HEK293 (cell line): ENCODE results near the gene MAP3K7.

Experiments
- CTCF ChIA-PET: fragments of 350-600 bp; formaldehyde crosslinking; extraction: SDS; loops from one replicate; lab custom pipeline; 2021; ENCODE audit warnings: antibody characterized with exemption; lab: Yijun Ruan, JAX
- POLR2A ChIA-PET: fragments of 300-600 bp; formaldehyde crosslinking; extraction: SDS; loops from one replicate; lab custom pipeline; 2020; ENCODE audit warnings: antibody characterized with exemption, inconsistent platforms; lab: Yijun Ruan, JAX
- H3K27ac ChIP-seq: fragments of 200-500 bp; sonication (Bioruptor generic); 2 replicates; pipeline ENCODE4 v1.5.1; 2014; ENCODE audit warnings: low read depth, low read length, control low read depth, inconsistent platforms; ENCODE audit errors: extremely low read depth
- H3K36me3 ChIP-seq, 2 experiments: fragments of 200-500 bp in 1 of 2; sonication (Bioruptor generic) in 1 of 2; 1 replicate in 1 of 2; 2 replicates in 1 of 2; pipeline ENCODE4 v1.5.1; 2014 to 2017; ENCODE audit warnings: inconsistent platforms in 2 of 2, low read length in 2 of 2; ENCODE audit not compliant: control insufficient read depth in 2 of 2, insufficient read depth in 1 of 2
- H3K4me1 ChIP-seq: fragments of 200-500 bp; sonication (Bioruptor generic); 2 replicates; pipeline ENCODE4 v1.5.1; 2014; ENCODE audit warnings: mild to moderate bottlenecking, low read length, inconsistent platforms; ENCODE audit not compliant: control insufficient read depth, insufficient read depth
- H3K4me3 ChIP-seq: 2 replicates; pipeline ENCODE4 v1.5.1; 2011; ENCODE audit warnings: low read depth, mild to moderate bottlenecking, control low read depth, low read length, moderate library complexity
- H3K9me3 ChIP-seq: fragments of 200-500 bp; sonication (Bioruptor generic); 2 replicates; pipeline ENCODE4 v1.5.1; 2014; ENCODE audit warnings: low read depth, low read length, inconsistent platforms; ENCODE audit not compliant: control insufficient read depth, insufficient read depth
- HOXD13 ChIP-seq: sonication (generic); formaldehyde crosslinking; IDR thresholded peaks from 2 replicates; pipeline ENCODE4 v1.8.0; 2022; ENCODE audit warnings: missing genetic modification reagents, borderline replicate concordance
- KLF8 ChIP-seq: fragments of 450-650 bp; formaldehyde crosslinking; IDR thresholded peaks from 2 replicates; pipeline ENCODE4 v1.5.1; 2016; ENCODE audit warnings: missing biosample characterization, missing genetic modification characterization
- PRDM10 ChIP-seq: fragments of 450-650 bp; formaldehyde crosslinking; IDR thresholded peaks from 2 replicates; pipeline ENCODE4 v1.5.1; 2016; ENCODE audit warnings: missing biosample characterization, missing genetic modification characterization
- REPIN1 ChIP-seq: fragments of 450-650 bp; formaldehyde crosslinking; IDR thresholded peaks from 2 replicates; pipeline ENCODE4 v1.5.1; 2017; ENCODE audit warnings: missing biosample characterization, missing genetic modification characterization, low read depth
- TSHZ1 ChIP-seq: fragments of 450-650 bp; formaldehyde crosslinking; IDR thresholded peaks from 2 replicates; pipeline ENCODE4 v1.5.1; 2016; ENCODE audit warnings: missing biosample characterization, missing genetic modification characterization, borderline replicate concordance
- ZBTB10 ChIP-seq: fragments of 450-650 bp; formaldehyde crosslinking; IDR thresholded peaks from 2 replicates; pipeline ENCODE4 v1.5.1; 2016; ENCODE audit warnings: missing biosample characterization, missing genetic modification characterization
- ZBTB26 ChIP-seq: fragments of 450-650 bp; formaldehyde crosslinking; optimal IDR thresholded peaks from 2 replicates; pipeline ENCODE3; 2016; ENCODE audit warnings: missing biosample characterization, mild to moderate bottlenecking, missing genetic modification characterization
- ZBTB7A ChIP-seq: fragments of 450-650 bp; formaldehyde crosslinking; IDR thresholded peaks from 2 replicates; pipeline ENCODE4 v1.5.1; 2016; ENCODE audit warnings: low read depth, missing biosample characterization, missing genetic modification characterization
- ZFP3 ChIP-seq: fragments of 450-650 bp; formaldehyde crosslinking; IDR thresholded peaks from 2 replicates; pipeline ENCODE4 v1.5.1; 2016; ENCODE audit warnings: low read depth, missing biosample characterization, missing genetic modification characterization
- ZNF114 ChIP-seq: fragments of 450-650 bp; formaldehyde crosslinking; IDR thresholded peaks from 2 replicates; pipeline ENCODE4 v1.5.0; 2017; ENCODE audit warnings: missing biosample characterization, missing genetic modification characterization
- ZNF214 ChIP-seq: fragments of 450-650 bp; formaldehyde crosslinking; IDR thresholded peaks from 2 replicates; pipeline ENCODE4 v1.5.1; 2017; ENCODE audit warnings: missing biosample characterization, mild to moderate bottlenecking, missing genetic modification characterization, borderline replicate concordance
- ZNF433 ChIP-seq: fragments of 450-650 bp; formaldehyde crosslinking; IDR thresholded peaks from 2 replicates; pipeline ENCODE4 v1.5.1; 2016; ENCODE audit warnings: missing biosample characterization, missing genetic modification characterization, low read depth
- ZNF48 ChIP-seq: fragments of 450-650 bp; formaldehyde crosslinking; IDR thresholded peaks from 2 replicates; pipeline ENCODE4 v1.5.1; 2016; ENCODE audit warnings: missing biosample characterization, missing genetic modification characterization
- ZNF501 ChIP-seq: fragments of 450-650 bp; formaldehyde crosslinking; IDR thresholded peaks from 2 replicates; pipeline ENCODE4 v1.5.1; 2016; ENCODE audit warnings: missing biosample characterization, missing genetic modification characterization
- ZSCAN16 ChIP-seq: fragments of 450-650 bp; formaldehyde crosslinking; IDR thresholded peaks from 2 replicates; pipeline ENCODE4 v1.5.1; 2016; ENCODE audit warnings: missing biosample characterization, missing genetic modification characterization

The MAP3K7 gene

GRCh38 chr6:90525421-90525820 is 61.5 kb downstream of the MAP3K7 start:
- Histone ChIP-seq H3K27ac (no peak overlapping the region), H3K9me3 (no peaks in the 10 kb centered on the region), H3K4me1 (no peaks in the 10 kb centered on the region), H3K36me3 (peaks cover 0 to 49% of the 10 kb centered on the region in 2 experiments; a peak in 2 of 3 replicates), H3K4me3 (no peak overlapping the region)
- POLR2A ChIA-PET, result no interaction called here
- no peak for TF ChIP-seq KLF8 (tag by site-specific recombination)
- no peak for TF ChIP-seq ZNF48 (tag by site-specific recombination)
- TF ChIP-seq ZBTB26 (tag by site-specific recombination), result no peak
- no peak for TF ChIP-seq ZSCAN16
- no peak for TF ChIP-seq ZNF433
- no peak for TF ChIP-seq TSHZ1 (tag by site-specific recombination)
- no peak for TF ChIP-seq ZNF214 (tag by site-specific recombination)
- TF ChIP-seq REPIN1 (tag by site-specific recombination), result no peak
- no peak for TF ChIP-seq HOXD13 (CRISPR knock-in tag)
- TF ChIP-seq PRDM10 (tag by site-specific recombination), result no peak
- no peak for TF ChIP-seq ZNF114 (tag by site-specific recombination)
- TF ChIP-seq ZBTB10, result no peak
- no peak for TF ChIP-seq ZFP3 (tag by site-specific recombination)
- no peak for TF ChIP-seq ZBTB7A (tag by site-specific recombination)
- TF ChIP-seq ZNF501 (tag by site-specific recombination), result no peak
- CTCF ChIA-PET, result no interaction called here
